Measurements from ENCODE around the gene CALCOCO2. TPM values are rescaled to one million over a fixed set of nuclear protein-coding genes. Genes with fewer than 3 reads are reported as not detected.

CALCOCO2 gene
- total RNA-seq, 4 donors from 2014 or later = 177 to 244 (median 227) TPM

GRCh38 chr17:48894886-48895285, 64.1 kb downstream of the CALCOCO2 start:
- Histone ChIP-seq H3K4me1 (peaks cover 4 to 27% (median 10%) of the 10 kb centered on the region in 3 donors), H3K4me3 (no peak overlapping the region), H3K27ac (no peak overlapping the region), H3K36me3 (peaks cover 0 to 42% of the 10 kb centered on the region in 2 donors), H3K9me3 (no peaks in the 10 kb centered on the region), H3K27me3 (no peaks in the 10 kb centered on the region)
- ATAC-seq = no peak
- 86 to 100% methylated on average over 1 of the region's 3 CpGs for WGBS, 2 donors (ENCODE audit: low coverage in 1 of 2)
- TF ChIP-seq EP300 (IDR thresholded peaks at IDR 0.05) (no peak), POLR2AphosphoS5 (IDR thresholded peaks at IDR 0.05) (no peak), CTCF (IDR thresholded peaks at IDR 0.05) (no peak), POLR2A (IDR thresholded peaks at IDR 0.05) (no peak)

GRCh38 chr17:48901241-48901640, 70.4 kb downstream of the CALCOCO2 start:
- ATAC-seq = no peak
- H3K4me1 ChIP-seq = no peaks in the 10 kb centered on the region
- H3K9me3 ChIP-seq = no peaks in the 10 kb centered on the region
- H3K36me3 ChIP-seq = peaks cover 0 to 22% of the 10 kb centered on the region in 2 donors
- H3K27ac ChIP-seq = no peak overlapping the region
- H3K4me3 ChIP-seq = no peak overlapping the region
- TF ChIP-seq POLR2AphosphoS5 (IDR thresholded peaks at IDR 0.05) (no peak), CTCF (IDR thresholded peaks at IDR 0.05) (no peak), POLR2A (IDR thresholded peaks at IDR 0.05) (no peak), EP300 (IDR thresholded peaks at IDR 0.05) (no peak)
- no peaks in the 10 kb centered on the region for H3K27me3 ChIP-seq
- 20 to 56% methylated on average over 1 of the region's 1 CpG for WGBS, 2 donors (ENCODE audit: low coverage in 1 of 2)

GRCh38 chr17:48903401-48903800, 72.6 kb downstream of the CALCOCO2 start:
- 100% methylated on average over 1 of the region's 1 CpG for WGBS, 2 donors (ENCODE audit: low coverage in 1 of 2)
- H3K27me3 ChIP-seq = no peaks in the 10 kb centered on the region
- H3K4me1 ChIP-seq = peaks cover 0 to 9% (median 6%) of the 10 kb centered on the region in 3 donors
- TF ChIP-seq POLR2A (IDR thresholded peaks at IDR 0.05) (no peak), EP300 (IDR thresholded peaks at IDR 0.05) (no peak), CTCF (IDR thresholded peaks at IDR 0.05) (no peak)
- no peaks in the 10 kb centered on the region for H3K9me3 ChIP-seq
- no peak overlapping the region for H3K27ac ChIP-seq
- H3K36me3 ChIP-seq = peaks cover 0 to under 1% of the 10 kb centered on the region in 2 donors
- ATAC-seq = no peak
- H3K4me3 ChIP-seq = no peak overlapping the region

- TF ChIP-seq POLR2A (IDR thresholded peaks at IDR 0.05) (no peak), POLR2AphosphoS5 (IDR thresholded peaks at IDR 0.05) (no peak), CTCF (IDR thresholded peaks at IDR 0.05) (no peak), EP300 (IDR thresholded peaks at IDR 0.05) (no peak)
- Histone ChIP-seq H3K9me3 (no peaks in the 10 kb centered on the region), H3K27me3 (no peaks in the 10 kb centered on the region), H3K4me3 (no peak overlapping the region), H3K4me1 (peaks cover 0 to 14% (median 9%) of the 10 kb centered on the region in 3 donors), H3K36me3 (no peaks in the 10 kb centered on the region), H3K27ac (no peak overlapping the region)
- WGBS, 2 donors (ENCODE audit: low coverage in 1 of 2) = 82 to 91% methylated on average over 5 to 7 of the region's 7 CpGs
- no peak for ATAC-seq
Measured at GRCh38 chr17:48904428-48904827, 73.6 kb downstream of the CALCOCO2 start.

GRCh38 chr17:48905987-48906515, 75.2 kb downstream of the CALCOCO2 start:
- WGBS, 2 donors (ENCODE audit: low coverage in 1 of 2) = 63 to 90% methylated on average over 7 to 9 of the region's 9 CpGs
- Histone ChIP-seq H3K4me3 (no peak overlapping the region), H3K27me3 (no peaks in the 10 kb centered on the region), H3K27ac (no peak overlapping the region), H3K36me3 (peaks cover 0 to 6% of the 10 kb centered on the region in 2 donors), H3K4me1 (peaks cover 5 to 31% (median 25%) of the 10 kb centered on the region in 3 donors), H3K9me3 (no peaks in the 10 kb centered on the region)
- no peak for TF ChIP-seq EP300 (IDR thresholded peaks at IDR 0.05)
- TF ChIP-seq POLR2AphosphoS5 (IDR thresholded peaks at IDR 0.05) = no peak
- TF ChIP-seq CTCF (IDR thresholded peaks at IDR 0.05) = no peak
- TF ChIP-seq POLR2A (IDR thresholded peaks at IDR 0.05) = no peak
- ATAC-seq = no peak

All from gastroesophageal sphincter (tissue), 4 donors.